HUES6 (cell line): ENCODE results near the gene SMC1B.

ENCODE experiments used
- H3K27ac ChIP-seq: 2 replicates; pipeline ENCODE4 v1.7.0; 2013; ENCODE audit warnings: low read depth, mild to moderate bottlenecking, low read length, inconsistent platforms
- H3K27me3 ChIP-seq: 2 replicates; pipeline ENCODE4 v1.6.1; 2013; ENCODE audit warnings: low read length; ENCODE audit not compliant: control insufficient read depth, insufficient read depth
- H3K36me3 ChIP-seq: 2 replicates; pipeline ENCODE4 v1.6.1; 2013; ENCODE audit warnings: low read length; ENCODE audit not compliant: control insufficient read depth, insufficient read depth
- H3K4me1 ChIP-seq: 2 replicates; pipeline ENCODE4 v1.6.1; 2013; ENCODE audit warnings: low read length; ENCODE audit not compliant: control insufficient read depth, insufficient read depth
- H3K4me3 ChIP-seq: 2 replicates; pipeline ENCODE4 v1.5.1; 2013; ENCODE audit warnings: low read depth, low read length
- H3K9ac ChIP-seq: one replicate; pipeline ENCODE4 v1.6.1; 2013; ENCODE audit warnings: mild to moderate bottlenecking, low read length
- H3K9me3 ChIP-seq: 2 replicates; pipeline ENCODE4 v1.6.1; 2013; ENCODE audit warnings: low read depth, low read length; ENCODE audit not compliant: control insufficient read depth, insufficient read depth

Gene SMC1B

DNA sequence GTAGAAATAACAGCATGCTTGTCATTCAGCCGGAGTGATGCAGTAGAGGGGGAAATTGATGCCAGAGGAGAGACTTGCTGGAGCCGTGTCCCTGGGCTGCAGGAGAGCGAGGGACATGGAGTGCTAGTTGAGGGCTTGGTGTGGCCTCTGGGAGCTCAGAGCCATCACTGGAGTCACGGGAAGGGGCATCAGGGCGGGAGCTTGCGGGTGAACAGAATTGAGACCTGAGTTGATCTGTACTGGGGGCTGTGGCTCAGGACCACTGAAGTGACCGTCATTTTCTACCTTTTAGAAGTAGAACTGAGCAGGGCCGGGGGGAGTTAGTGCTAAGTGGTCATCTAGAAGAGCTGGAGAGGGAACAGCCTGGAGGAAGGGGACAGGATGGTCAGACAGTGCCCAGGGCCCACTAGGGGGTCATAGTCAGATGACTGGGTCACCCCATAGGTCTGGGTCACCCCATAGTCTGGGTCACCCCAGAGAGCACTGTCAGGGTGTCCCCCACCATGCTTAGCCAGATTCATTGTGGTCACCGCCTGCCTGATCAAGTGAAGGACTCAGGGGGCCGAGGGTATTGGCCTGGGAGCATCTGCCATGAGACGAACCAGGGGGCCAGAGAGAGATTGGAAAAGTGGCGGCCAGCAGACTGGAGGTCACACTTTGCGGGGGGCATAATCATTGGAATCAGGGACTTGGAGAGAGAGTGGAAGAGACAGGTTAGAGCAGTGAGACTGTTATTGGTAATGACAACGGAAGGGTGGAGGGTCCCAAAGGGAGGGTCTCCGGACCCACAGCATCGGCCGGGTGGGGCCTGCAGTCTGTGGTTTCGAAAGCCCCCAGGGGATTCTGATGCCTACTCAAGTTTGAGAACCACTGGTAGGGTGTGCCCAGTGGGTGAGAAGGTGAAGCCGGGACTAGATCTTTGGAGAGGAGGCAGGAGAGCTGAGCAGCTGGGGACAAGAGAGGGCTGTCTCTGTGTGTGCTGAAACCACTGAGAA is 15.3 kb upstream of the SMC1B start:
- H3K27ac ChIP-seq = no peak overlapping the region
- H3K4me3 ChIP-seq = no peak overlapping the region
- peaks cover 3% of the 10 kb centered on the region; the same call in 1 of the 2 replicates for H3K9me3 ChIP-seq
- no peaks in the 10 kb centered on the region for H3K27me3 ChIP-seq
- H3K4me1 ChIP-seq = peaks cover 3% of the 10 kb centered on the region; the same call in 1 of the 2 replicates
- no peak overlapping the region for H3K9ac ChIP-seq
- H3K36me3 ChIP-seq = no peaks in the 10 kb centered on the region

- H3K27me3 ChIP-seq = no peaks in the 10 kb centered on the region
- H3K9me3 ChIP-seq = peaks cover 3% of the 10 kb centered on the region; the same call in 1 of the 2 replicates
- H3K9ac ChIP-seq = no peak overlapping the region
These were observed 13.7 kb upstream of the SMC1B start for GRCh38 chr22:45427114-45427513.

GRCh38 chr22:45426387-45426786 is 13.0 kb upstream of the SMC1B start:
- Histone ChIP-seq H3K36me3 (no peaks in the 10 kb centered on the region), H3K27ac (no peak overlapping the region), H3K9ac (no peak overlapping the region), H3K4me3 (no peak overlapping the region), H3K27me3 (no peaks in the 10 kb centered on the region), H3K4me1 (peaks cover 3% of the 10 kb centered on the region; the same call in 1 of the 2 replicates), H3K9me3 (peaks cover 3% of the 10 kb centered on the region; the same call in 1 of the 2 replicates)

More at GRCh38 chr22:45427114-45427513, 13.7 kb upstream of the SMC1B start:
- Histone ChIP-seq H3K4me1 (peaks cover 3% of the 10 kb centered on the region; the same call in 1 of the 2 replicates), H3K27ac (no peak overlapping the region), H3K36me3 (no peaks in the 10 kb centered on the region), H3K4me3 (no peak overlapping the region)

- no peaks in the 10 kb centered on the region for H3K27me3 ChIP-seq
- H3K9ac ChIP-seq = no peak overlapping the region
- peaks cover 3% of the 10 kb centered on the region; the same call in 1 of the 2 replicates for H3K9me3 ChIP-seq
- H3K4me1 ChIP-seq = peaks cover 3% of the 10 kb centered on the region; the same call in 1 of the 2 replicates
- no peak overlapping the region for H3K27ac ChIP-seq
- no peaks in the 10 kb centered on the region for H3K36me3 ChIP-seq
- no peak overlapping the region for H3K4me3 ChIP-seq
These were observed 12.3 kb upstream of the SMC1B start for GRCh38 chr22:45425531-45426265.

- no peak overlapping the region for H3K4me3 ChIP-seq
- peaks cover 3% of the 10 kb centered on the region; the same call in 1 of the 2 replicates for H3K9me3 ChIP-seq
- H3K36me3 ChIP-seq = no peaks in the 10 kb centered on the region
- no peak overlapping the region for H3K27ac ChIP-seq
- H3K4me1 ChIP-seq = peaks cover 3% of the 10 kb centered on the region; the same call in 1 of the 2 replicates
- no peak overlapping the region for H3K9ac ChIP-seq
- no peaks in the 10 kb centered on the region for H3K27me3 ChIP-seq
These were observed 11.7 kb upstream of the SMC1B start for GRCh38 chr22:45425101-45425500.

GRCh38 chr22:45424241-45424731 is 10.9 kb upstream of the SMC1B start:
- no peaks in the 10 kb centered on the region for H3K27me3 ChIP-seq
- no peak overlapping the region for H3K27ac ChIP-seq
- H3K4me1 ChIP-seq = peaks cover 3% of the 10 kb centered on the region; the same call in 1 of the 2 replicates
- no peak overlapping the region for H3K9ac ChIP-seq
- peaks cover 3% of the 10 kb centered on the region; the same call in 1 of the 2 replicates for H3K9me3 ChIP-seq
- no peak overlapping the region for H3K4me3 ChIP-seq
- H3K36me3 ChIP-seq = no peaks in the 10 kb centered on the region

GRCh38 chr22:45423524-45423923 is 10.1 kb upstream of the SMC1B start:
- peaks cover 3% of the 10 kb centered on the region; the same call in 1 of the 2 replicates for H3K9me3 ChIP-seq
- H3K27ac ChIP-seq = no peak overlapping the region
- no peak overlapping the region for H3K4me3 ChIP-seq
- no peaks in the 10 kb centered on the region for H3K36me3 ChIP-seq
- no peaks in the 10 kb centered on the region for H3K27me3 ChIP-seq
- no peak overlapping the region for H3K9ac ChIP-seq
- H3K4me1 ChIP-seq = peaks cover 3% of the 10 kb centered on the region; the same call in 1 of the 2 replicates

DNA sequence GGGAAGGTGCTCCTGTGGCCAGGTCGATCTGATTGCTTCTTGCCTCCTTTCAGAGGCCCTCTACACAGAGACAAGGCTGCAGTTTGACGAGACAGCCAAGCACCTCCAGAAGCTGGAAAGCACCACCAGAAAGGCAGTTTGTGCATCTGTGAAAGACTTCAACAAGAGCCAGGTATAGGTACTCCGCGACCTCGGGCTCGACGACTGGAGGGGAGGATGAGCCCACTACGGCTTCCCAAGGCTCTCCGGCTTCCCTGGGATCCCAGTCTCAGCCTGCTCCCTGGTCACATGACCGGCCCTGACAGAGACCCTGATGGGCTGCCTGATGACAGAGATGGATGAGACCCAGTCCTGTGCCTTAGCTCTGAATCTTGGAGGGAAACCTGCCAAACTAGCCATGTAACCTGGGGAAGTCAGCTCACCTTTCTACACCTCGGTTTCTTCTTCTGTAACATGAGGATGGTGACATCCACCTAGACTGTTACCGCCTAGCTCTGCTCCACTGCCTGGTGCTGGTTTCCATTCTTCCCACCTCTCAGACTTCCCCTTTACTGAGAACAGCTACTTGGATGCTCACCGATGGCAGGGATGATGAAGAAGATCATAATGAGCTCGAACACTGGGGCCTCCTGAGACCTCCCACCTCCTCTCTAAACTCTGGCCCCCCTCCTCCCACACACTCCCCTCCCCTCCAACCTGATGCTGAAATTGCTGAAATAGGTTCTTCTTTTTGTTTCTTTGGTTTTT is 9.0 kb upstream of the SMC1B start:
- no peak overlapping the region for H3K4me3 ChIP-seq
- H3K27me3 ChIP-seq = no peaks in the 10 kb centered on the region
- no peak overlapping the region for H3K27ac ChIP-seq
- peaks cover 3% of the 10 kb centered on the region; the same call in 1 of the 2 replicates for H3K9me3 ChIP-seq
- H3K9ac ChIP-seq = no peak overlapping the region
- H3K36me3 ChIP-seq = no peaks in the 10 kb centered on the region
- H3K4me1 ChIP-seq = peaks cover 3% of the 10 kb centered on the region; the same call in 1 of the 2 replicates

GRCh38 chr22:45421349-45422055 is 8.1 kb upstream of the SMC1B start:
- no peaks in the 10 kb centered on the region for H3K9me3 ChIP-seq

DNA sequence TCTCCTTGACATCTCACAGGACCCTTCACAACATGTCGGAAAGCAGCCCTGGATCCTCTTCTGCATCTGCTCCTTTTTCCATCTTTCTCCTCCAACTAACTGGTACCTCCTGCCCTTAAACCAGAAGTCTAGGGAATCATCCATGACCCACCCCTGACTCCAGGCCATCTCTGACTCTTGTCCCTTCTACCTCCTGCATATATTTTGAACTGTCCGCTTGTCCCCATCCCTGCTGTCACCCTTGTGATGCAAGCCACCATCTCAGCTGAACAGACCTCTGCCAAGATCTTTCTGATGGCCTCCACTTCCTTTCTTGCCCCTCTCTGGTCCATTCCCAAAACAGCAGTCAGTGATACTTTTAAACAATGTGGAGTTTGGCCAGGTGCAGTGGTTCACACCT is 7.1 kb upstream of the SMC1B start:
- Histone ChIP-seq H3K9ac (no peak overlapping the region), H3K4me3 (no peak overlapping the region), H3K27ac (no peak overlapping the region), H3K36me3 (no peaks in the 10 kb centered on the region), H3K4me1 (peaks cover 3% of the 10 kb centered on the region; the same call in 1 of the 2 replicates), H3K27me3 (no peaks in the 10 kb centered on the region), H3K9me3 (no peaks in the 10 kb centered on the region)

More at GRCh38 chr22:45421349-45422055, 8.1 kb upstream of the SMC1B start:
- no peak overlapping the region for H3K27ac ChIP-seq
- peaks cover 3% of the 10 kb centered on the region; the same call in 1 of the 2 replicates for H3K4me1 ChIP-seq
- H3K4me3 ChIP-seq = no peak overlapping the region
- H3K36me3 ChIP-seq = no peaks in the 10 kb centered on the region
- H3K9ac ChIP-seq = no peak overlapping the region
- no peaks in the 10 kb centered on the region for H3K27me3 ChIP-seq
